CD1c-positive myeloid dendritic cell (primary cell): ENCODE data around the gene RAB3B.

Experiments used
- DNase-seq: peaks from one replicate; pipeline ENCODE4 v3.0.0-alpha.2; 2016; ENCODE audit errors: extremely low spot score

The RAB3B gene

GRCh38 chr1:51956528-51957509 is 33.7 kb downstream of the RAB3B start:
- DNase-seq = no peak

DNA sequence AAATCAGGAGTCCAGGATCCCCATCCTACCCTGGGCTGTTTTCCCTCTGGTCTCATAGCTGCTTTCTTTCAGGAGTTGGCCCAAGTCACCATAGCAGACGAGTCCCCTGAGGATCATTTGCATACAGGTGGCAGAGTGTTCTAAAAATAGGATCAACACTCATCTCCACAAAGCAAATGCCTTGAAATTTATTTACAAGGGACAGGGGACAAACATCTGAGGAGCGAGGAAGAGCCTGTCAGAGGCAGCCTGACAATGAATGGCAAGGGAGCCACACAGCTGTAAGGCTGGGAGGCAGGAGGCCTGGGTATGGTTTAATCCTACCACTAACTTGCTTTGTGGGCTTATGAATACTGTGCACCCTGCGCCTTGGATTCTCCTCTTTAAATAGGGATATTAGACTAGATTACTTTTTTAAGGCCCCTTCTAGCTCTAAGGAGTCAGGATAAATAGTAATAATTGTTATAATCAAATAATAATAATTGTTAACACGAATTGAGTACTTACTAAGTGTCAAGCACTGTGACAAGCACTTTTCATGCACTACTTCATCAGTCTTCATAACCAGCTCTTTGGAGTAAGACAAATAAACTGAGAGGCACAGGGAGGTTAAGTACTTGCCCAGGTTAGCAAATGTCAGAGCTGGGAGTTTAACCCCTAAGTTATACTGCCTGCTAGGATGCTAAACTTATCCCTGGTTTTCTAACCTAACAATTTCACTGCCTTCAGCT is 34.5 kb downstream of the RAB3B start:
- no peak for DNase-seq

DNA sequence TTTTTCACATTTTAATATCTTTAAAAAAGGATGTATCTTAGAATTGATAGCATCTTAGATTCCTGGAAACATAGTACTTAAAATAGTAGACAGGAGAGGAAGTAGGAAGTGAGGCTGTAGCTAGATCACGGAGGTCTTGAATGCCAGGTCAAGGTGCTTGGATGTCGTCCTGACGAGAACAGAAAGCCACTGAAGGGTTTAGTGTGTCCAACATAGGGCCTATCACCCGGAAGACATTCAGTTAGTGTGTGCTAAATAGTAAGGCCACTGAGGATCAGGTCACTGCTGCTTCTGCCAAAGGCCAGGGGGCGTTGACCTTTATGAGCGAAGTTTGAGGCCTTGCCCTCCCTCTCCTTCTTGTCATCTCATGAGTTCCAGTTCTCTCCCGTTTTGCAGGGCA is 35.7 kb downstream of the RAB3B start:
- no peak for DNase-seq

DNA sequence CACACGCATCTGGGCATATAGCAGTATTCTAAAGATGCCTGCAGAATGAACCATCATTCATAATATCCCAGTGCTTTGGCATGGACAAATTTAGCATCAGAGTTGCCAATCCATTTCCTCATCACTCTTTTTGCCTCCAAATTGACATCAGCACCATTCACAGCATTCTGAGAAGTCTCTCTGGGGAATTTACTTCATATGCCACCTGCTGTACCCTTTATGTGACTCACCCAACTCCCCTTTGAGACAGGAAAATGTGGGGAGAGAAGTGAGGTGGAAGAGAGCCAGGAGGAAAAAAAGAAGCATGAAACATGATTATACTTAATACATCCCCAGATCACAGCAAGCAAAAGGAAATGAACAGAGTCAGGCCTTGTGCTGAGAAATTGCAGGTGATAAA is 37.4 kb downstream of the RAB3B start:
- no peak for DNase-seq

DNA sequence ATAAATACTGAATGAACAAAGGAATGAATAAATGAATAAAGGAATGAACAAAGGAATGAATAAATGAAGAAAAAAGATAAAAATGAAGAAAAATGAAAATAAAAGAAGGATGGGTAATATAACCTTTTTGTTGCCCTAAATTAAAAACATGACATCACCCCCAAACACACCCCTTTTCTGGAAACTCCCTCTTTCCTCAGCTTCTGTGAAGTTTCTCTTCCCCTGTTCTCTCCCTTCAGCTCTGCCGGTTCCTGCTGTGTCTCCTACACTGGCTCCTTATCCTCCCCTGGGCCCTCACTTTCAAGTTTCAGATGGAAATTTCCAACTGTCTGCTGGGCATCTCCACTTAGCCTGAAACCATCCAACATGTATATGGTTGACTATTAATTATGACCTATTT is 37.9 kb downstream of the RAB3B start:
- DNase-seq = no peak

GRCh38 chr1:51950701-51951100 is 39.8 kb downstream of the RAB3B start:
- DNase-seq = no peak

- no peak for DNase-seq
Measured at GRCh38 chr1:51949014-51949702, 41.3 kb downstream of the RAB3B start.

- no peak for DNase-seq
Measured at GRCh38 chr1:51948491-51948915, 42.0 kb downstream of the RAB3B start.

- DNase-seq = no peak
Measured at GRCh38 chr1:51946300-51946699, 44.2 kb downstream of the RAB3B start.

DNA sequence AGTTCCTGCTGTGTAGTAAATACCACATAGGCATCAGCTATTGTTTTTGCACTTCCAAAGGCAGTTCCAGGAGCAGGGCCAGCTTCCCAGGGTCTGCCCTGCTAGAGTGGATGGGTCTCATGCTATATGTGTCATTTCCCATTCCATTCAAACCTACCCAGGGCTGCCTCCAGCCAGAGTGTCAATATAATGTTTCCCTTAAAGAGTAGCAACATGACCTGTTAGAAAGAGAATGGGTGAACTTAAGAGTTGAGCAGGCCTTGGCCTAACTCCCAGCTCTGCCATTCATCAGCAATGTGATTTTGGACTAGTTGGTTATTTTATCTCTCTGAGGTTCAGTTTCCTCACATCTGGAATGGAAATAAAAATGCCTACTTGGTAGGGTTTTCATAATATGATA is 44.9 kb downstream of the RAB3B start:
- no peak for DNase-seq

DNA sequence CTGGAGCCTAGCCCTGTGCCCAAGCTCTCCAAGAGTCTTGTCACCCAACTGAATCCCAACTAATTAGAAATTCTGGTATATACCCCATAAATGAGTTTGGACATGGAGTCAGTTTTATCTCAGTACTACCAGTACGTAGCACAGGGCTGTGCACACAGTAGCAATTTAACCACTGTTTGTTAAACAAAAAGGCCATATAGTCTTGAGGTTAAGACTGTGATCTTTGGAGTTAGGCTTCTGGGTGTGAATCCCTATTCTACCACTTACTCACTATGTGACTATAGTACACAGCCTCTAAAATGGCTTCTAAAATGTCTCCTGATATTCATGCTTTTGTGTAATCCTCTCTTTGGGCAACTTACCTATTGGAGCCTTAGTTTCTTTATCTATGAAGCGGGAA is 48.2 kb downstream of the RAB3B start:
- no peak for DNase-seq

DNA sequence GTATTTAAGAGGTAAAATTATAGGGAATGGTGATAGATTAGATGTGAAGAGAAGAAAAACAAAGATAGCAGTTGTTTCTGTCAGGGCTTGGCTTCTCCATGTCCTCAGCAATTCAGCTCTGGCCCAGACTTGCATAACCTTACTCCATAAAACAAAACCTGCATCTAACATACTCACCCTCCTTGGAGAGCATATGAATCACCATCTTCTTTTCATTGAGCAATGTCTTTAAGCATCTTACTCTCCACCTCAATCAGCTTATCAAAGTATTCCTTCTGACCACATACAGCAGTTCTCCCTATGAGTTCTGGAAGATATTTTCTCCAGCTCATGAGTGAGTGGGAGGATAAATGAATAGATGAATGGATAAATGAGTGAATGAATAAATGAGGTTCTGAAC is 49.0 kb downstream of the RAB3B start:
- DNase-seq = no peak

DNA sequence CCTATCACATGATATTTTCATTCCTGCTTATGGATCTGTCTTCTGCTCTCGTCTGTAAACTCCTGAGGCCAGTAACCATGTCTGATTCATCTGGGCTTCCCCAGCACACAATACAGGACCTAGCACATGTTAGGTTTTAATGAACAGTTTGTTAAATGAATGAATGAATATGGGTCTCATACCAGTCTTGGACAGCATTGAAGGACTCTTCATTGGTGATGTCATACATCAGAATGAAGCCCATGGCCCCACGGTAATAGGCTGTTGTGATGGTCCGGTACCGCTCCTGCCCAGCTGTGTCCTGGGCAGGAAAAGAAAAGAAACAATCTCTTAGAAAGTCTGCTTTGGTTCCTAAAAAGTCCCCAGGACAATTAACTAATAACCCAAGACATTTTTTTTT is 53.4 kb downstream of the RAB3B start:
- DNase-seq = no peak

DNA sequence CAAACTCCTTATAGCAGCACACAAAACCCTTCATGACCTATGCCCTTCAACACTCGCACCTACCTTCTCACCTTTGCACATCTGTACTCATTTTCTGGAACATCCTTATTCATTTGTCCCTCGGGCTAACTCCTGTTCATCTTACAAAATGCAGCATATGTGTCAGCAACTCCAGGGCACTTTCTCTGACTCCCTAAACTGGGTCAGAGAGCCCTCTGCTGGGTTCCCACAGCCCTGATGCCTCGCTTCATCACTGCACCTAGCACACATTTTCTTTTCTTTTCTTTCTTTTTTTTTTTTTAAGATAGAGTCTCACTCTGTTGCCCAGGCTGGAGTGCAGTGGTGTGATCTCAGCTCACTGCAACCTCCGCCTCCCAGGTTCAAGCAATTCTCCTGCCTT is 54.0 kb downstream of the RAB3B start:
- DNase-seq = no peak

GRCh38 chr1:51933344-51933743 is 57.2 kb downstream of the RAB3B start:
- DNase-seq = no peak

- no peak for DNase-seq
Measured at GRCh38 chr1:51930329-51930728, 60.2 kb downstream of the RAB3B start.

DNA sequence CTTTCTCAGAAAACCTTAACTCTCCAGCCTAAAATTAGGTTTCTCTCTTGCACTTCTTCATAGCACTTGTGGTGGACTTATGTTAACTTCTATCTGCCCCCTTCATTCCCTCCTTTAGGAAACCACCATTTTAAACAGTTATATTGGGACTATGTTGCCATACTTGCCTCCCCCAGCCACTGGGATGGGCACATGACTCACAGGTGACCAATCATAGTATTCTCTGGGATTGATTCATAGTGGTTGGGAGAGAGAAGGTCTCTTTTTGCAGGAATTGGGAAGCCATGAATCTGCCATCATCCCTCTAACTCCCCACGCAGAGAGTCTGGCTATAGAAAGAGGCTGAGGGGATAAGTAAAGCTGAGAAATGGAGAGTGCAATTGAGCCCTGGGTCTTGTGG is 61.6 kb downstream of the RAB3B start:
- no peak for DNase-seq

- no peak for DNase-seq
Measured at GRCh38 chr1:51927029-51927428, 63.5 kb downstream of the RAB3B start.

GRCh38 chr1:51926171-51926812 is 64.2 kb downstream of the RAB3B start:
- DNase-seq = no peak

DNA sequence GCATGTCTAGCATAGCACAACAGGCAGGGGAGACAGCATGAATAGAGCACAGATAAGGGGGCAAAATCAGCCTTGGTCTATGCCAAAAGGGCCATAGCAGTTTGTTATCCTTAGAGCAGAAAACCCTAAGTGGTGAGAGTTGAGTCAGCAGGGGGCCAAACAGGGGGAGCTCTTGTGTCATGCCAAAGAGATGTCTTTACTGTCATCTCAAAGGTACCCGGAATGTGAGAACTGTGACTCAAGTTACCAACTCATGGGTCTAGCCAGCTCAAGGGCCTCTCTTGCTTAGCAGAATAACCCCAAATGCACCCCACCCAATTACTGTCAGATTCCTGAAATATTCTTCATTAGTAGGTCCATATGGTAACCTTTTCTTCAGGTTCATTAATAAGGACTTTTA is 66.0 kb downstream of the RAB3B start:
- no peak for DNase-seq

- DNase-seq = no peak
Measured at GRCh38 chr1:51922040-51922439, 68.5 kb downstream of the RAB3B start.

DNA sequence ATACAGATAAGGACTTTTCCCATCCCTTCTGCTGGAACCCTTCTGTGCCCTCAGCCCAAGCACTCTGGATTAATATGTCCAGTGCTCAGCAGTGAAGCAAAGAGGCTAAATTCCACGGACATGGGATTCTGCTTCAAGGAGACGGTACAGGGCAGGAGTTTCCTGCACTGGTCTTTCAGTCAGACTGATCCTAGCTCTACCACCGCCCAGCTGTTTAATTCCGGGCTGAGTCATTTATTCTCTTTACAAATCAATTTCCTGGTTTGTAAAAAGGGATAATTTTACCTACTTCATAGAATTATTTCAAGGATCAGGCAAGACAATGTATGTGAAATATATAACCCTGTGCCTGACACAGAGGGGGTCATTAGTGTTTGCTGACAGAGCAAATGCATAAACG is 70.4 kb downstream of the RAB3B start:
- no peak for DNase-seq
